NOMO-1 treated with DMSO at 0.1 percent for 48 hours (cell line): ENCODE results near the gene TMEM158.

Experiments
- DNase-seq: peaks from one replicate; lab custom pipeline; 2025; ENCODE audit not compliant: unreplicated experiment; lab: John Stamatoyannopoulos, UW

Gene TMEM158

DNA sequence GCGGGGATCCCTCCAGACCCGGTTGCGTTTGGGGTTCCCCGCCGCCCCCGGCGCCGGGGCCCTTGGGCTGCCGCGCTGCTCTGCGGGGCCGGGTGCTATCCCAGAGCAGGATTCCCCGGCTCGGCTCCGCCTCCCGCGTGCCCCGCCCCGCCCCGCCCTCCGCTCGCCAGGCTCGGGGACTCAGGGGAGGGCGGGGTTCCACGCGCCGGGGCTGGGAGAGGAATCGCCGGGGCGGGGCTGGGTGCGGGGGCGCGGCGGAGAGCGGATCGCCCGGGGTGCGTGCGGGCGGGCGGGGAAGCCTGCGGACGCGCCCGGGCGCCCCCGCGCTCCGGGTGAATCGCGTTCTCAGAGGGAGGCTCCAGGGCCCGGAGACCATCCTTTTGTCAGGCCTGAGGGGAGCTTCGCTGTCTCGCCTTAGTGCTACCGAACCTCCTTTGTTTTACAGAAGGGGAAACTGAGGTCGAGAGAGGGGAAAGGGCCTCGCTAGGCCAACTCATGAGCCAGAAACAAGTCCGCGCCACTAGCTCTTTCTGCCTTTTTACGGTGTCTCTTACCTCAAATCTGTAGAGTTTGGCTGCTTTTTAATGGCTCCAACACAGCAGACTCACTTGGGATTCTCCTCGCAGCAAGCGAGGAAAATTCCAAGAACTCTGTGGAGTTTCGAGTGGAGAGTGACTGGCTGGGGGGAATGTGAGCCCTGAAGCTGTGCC is at the start of gene TMEM158:
Gene TMEM158, minus strand, starts transcription at position 82 of the 710 bp plus-strand sequence. CDS start 260 bp downstream, outside the sequence.
- peak; percentile 9 for DNase-seq

DNA sequence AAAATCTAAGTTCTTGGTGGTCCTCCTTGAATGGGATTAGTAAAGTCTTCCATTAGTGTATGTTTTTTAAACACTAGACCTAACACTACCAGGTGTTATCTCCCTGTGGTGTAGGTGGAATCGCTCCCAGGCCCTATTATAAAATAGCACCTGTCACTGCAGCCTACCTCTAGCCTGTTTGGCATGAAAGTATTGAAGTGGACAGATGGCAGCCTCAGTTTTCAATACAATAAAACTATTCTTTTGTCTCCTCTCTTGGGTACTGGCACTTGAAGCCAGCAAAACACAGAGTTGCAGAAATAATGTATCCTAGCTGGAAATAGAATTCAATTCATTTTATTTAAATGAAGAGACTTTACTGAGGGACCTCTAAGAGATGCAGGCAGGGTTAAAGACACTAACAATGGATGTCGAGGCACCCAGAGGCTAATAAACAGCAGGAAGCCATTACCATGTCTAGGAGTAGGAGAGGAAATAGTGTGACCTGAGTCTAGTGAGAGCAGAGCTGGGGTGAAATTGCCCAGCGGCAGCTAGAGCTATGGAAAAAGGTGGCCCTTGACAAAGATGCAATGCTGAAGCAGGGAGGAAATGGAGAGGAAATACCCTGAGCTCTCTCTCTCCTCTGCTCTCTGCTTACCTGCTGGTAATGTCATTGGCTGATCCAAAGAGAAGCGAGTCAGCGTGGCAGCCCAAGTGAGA is 49.1 kb upstream of the TMEM158 start:
- no peak for DNase-seq

- DNase-seq = no peak
These were observed 47.8 kb upstream of the TMEM158 start for GRCh38 chr3:45273681-45274515.

DNA sequence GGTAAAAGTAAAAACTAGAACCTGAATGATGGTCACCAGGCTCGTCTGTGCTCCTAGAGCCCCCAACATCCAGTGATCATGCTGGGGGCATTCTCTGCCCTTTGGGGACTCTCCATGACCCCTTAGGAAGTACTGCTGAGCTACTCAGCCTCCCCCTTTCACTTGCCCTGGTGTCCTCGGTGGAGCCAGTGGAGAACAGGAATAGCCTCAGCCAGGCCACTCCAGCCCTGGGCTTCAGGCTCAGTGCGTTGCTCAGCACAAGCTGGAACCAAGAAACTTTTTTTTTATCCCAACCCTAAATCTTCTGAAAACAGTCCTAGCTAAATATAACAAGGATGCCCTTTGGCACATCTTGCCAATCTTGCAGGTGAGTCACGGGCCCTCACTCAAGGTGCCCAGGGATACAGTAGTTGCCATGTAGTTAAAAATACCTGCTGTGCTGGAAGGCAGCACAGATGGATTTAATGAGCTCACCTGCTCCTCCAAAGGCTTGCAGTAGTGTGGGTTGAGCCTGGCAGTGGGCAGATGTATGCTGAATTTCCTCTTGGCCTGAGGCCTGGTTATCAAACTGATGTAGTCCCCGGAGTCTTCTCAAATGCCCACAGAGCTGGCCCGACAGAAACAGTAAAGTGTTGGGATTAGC is 46.9 kb upstream of the TMEM158 start:
- DNase-seq = no peak

DNA sequence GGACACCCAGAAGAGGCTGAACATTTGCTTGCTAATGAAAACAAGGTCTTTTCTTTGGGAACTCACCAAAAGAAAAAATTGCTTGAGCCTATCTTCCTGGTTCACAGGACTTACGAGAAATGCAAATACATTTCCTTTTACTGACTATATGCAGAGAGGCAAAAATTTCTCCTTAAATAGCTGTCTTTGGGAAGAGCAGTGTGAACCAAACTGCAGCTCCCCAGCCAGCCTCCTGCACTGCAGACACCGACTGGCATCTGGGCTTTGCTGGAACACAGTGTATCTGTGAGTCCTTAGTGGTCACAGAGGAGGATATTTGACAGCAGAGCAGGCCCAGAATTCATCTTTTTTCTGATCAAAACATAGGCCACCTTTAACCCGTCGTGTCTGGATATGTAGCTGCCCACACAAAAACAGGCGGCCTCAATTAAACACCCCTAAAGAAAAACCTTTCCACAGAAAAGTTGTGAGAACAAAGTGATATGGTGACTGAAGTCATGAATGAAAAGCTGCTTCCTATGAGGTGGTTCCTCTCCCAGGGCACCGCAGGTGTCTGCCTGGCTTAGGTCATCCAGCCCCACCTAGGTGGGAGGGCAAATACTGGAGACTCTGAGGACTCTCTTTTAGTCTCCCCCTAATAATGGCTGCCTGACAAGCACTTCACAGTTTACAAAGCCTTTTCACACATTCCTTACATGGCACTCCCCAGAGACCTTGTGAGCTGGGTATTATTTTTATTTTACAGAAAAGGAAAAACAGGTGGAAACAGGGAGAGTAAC is 46.1 kb upstream of the TMEM158 start:
- DNase-seq = no peak

GRCh38 chr3:45269952-45270351 is 43.9 kb upstream of the TMEM158 start:
- DNase-seq = no peak

GRCh38 chr3:45267097-45267496 is 41.0 kb upstream of the TMEM158 start:
- no peak for DNase-seq

DNA sequence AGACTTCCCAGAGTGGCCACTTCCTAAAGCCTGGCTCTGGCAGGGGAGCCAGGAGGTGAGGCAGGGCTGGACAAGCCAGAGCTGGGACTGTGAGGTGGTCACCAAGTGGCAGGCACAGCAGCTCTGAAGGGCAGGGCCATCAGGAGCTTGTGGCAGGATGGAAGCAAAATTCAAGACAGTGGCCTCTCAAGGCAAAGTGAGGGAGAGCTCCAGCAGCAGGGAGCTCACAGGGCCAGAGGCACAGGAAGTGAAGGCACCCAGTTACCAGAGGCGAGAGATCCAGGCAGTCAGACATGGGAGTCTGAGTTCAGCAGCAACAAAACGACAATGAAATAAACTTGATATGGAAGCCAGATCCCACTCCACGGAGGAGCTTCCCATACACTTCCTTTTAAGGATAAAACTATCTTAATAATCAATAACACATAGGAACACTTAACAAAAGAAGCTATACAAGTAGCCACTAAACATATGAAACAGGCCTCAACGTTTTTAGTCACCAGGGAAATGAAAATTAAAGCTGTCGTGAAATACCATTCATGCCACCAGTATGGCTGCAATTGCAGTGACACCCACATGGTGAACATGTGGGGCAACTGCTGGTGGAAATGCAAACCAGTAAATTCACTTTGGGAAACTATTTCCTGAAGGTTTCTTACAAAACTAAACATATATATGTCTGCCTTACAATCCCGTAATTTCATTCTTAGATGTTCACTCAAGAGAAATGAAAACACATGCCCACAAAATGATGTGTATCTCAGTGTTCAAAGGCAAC is 35.4 kb upstream of the TMEM158 start:
- no peak for DNase-seq

GRCh38 chr3:45259133-45259532 is 33.0 kb upstream of the TMEM158 start:
- DNase-seq = no peak

- peak; percentile 60 for DNase-seq
These were observed 32.2 kb upstream of the TMEM158 start for GRCh38 chr3:45258317-45258716.

DNA sequence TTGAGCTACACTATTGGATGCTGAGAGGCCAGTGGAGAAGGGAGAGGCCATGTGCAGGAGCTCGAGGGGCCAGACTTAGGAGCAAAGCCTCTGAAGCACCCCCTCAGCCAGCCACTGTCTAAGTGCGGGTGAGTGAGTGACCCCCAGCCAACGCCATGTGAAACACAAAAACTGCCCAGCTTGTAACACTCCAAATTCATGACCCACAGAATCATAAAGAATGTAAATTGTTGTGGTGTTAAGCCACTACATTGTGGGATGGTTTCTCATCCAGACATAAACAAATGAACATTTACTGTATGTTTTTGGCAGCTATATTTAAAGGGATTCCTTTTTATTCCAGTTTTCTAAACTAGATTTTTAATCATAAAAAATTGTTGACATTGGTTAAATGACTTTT is 27.2 kb upstream of the TMEM158 start:
- no peak for DNase-seq

DNA sequence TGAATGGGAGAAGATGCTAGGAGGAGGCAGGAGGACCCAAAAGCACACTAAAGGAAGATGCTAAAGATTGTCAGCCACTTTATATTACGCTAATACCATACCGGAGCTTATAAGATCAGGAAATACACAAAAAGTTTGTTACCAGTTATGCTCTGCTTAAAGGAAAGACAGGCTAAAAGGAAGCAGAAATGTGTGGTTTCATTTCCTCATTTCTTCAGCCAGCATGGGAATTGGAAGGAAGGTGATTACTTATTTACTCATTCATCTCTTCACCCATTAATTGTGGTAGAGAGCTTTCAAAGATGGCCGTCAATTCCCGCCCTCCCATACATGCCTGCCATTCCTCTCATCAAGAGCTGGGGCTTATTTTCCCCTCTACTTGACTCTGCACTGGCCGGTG is 26.7 kb upstream of the TMEM158 start:
- peak; percentile 80 for DNase-seq

DNA sequence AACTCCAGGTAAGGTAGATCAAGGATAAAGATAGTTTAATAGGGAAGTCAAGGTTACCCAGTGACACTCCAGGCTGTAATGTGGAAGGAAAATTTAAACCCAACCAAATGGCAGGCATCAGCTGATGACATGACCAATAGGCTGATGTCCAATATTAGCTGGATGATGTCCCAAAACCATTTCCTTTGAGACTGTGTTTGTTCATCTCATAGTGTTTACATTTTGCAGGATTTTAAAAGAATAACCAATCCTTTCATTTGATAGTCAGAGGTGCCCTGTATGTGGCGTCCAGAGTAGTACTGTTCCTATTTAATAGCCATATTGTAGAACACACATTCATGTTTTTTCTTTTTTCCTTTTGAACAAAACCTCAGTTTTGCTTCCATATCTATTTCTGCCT is 23.3 kb upstream of the TMEM158 start:
- no peak for DNase-seq

DNA sequence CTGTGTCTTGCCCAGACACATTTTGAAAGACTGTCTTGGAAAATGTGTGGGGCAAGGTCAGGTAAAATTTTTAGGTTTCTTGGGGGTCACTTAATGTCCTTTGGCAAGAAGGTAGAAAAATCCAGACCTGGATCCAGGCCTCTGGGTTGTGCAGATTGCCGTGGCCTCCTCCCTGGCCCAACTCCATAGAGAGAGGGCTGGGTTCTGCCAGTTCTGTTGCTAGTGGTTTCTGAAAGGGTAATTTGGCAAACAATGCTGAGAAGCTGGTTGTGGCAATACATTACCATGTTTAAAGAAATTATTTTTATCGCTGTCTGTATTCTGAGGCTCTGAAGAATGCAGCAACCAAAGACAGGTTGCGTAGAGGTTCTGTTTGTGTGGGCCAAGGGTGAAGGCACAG is 20.2 kb upstream of the TMEM158 start:
- DNase-seq = no peak

DNA sequence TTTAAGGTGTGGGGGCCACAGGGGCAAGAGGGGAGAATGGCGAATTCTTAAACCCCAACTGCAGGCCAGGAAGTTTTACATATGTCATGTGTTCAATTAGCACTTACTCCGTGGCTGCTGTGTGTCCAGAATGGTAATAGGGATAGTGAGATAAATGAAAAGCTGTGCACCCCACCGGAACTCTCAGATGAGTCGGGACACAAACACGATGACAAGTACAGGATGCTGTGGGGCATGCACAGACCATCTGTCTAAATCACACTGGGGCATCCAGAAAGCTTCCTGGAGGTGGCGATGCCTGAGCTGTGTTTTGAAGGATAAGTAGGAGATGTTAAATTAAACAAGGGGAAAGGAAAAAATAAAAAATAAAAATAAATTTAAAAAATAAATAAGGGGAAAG is 18.3 kb upstream of the TMEM158 start:
- DNase-seq = no peak

GRCh38 chr3:45241206-45241605 is 15.1 kb upstream of the TMEM158 start:
- no peak for DNase-seq

DNA sequence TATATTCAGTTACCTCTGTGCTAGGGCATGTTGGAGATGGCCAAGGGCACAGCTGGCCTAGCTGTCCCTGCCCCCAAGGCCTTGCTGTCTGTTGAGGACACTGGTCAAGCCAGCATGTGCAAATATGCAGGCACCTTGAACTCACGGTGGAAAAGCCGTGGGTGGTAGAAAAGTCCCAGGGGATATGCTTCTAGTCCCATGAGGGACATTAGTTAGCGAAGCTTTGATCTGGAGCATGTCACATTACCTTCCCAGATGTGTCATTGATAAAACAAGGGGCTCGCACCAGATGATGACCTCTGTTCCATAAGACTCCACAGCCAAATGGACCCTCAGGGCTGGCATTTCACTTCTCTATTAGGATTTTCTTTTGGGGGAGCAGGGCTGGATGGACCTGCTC is 14.2 kb upstream of the TMEM158 start:
- no peak for DNase-seq

- DNase-seq = no peak
These were observed 13.2 kb upstream of the TMEM158 start for GRCh38 chr3:45239254-45239653.

- DNase-seq = no peak
These were observed 10.9 kb upstream of the TMEM158 start for GRCh38 chr3:45236964-45237363.

DNA sequence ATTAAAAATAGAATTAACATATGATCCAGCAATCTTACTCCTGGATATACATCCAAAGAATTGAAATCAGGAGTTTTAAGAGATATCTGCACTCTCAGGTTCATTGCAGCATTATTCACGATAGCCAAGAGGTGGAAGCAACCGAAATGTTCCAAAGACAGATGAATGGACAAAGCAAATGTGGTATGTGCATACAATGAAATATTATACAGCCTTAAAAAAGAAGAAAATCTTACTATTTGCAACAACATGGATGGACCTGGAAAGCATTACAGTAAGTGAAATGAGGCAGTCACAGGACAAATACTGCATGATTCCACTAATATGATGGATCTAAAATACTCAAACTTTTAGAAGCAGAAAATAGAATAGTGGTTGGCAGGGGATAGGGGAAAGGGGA is 9.3 kb upstream of the TMEM158 start:
- DNase-seq = no peak
